Measurements from ENCODE around the gene SLC9A8. TPM values are rescaled to one million over a fixed set of nuclear protein-coding genes. Genes with fewer than 3 reads are reported as not detected.

The SLC9A8 gene
- total RNA-seq, 1 experiment from 2014 or later: 7.5 TPM

- H3K23me2 ChIP-seq (ENCODE audit: insufficient read length, low read depth, low read length, poor library complexity, severe bottlenecking): no peaks in the 10 kb centered on the region
- DNase-seq: no peak
- no peak overlapping the region for H2BK20ac ChIP-seq (ENCODE audit: low read depth, low read length, poor library complexity, severe bottlenecking)
- H3K27me3 ChIP-seq (ENCODE audit: insufficient read depth, low read length): no peaks in the 10 kb centered on the region
- no peak overlapping the region for H3K23ac ChIP-seq (ENCODE audit: insufficient read length, low read depth, low read length)
- H3T11ph ChIP-seq (ENCODE audit: low read length): no peak overlapping the region
- no peak overlapping the region for H3K56ac ChIP-seq (ENCODE audit: insufficient read length, low read depth, low read length)
- H3K79me2 ChIP-seq (ENCODE audit: insufficient read depth, low read length): no peaks in the 10 kb centered on the region
- TF ChIP-seq CTCF (conservative IDR thresholded peaks at IDR 0.05): no peak
- no CpG with 5 or more reads among the region's 6 CpGs for WGBS (ENCODE audit: extremely low coverage, insufficient read length, low lambda C conversion rate)
- no peak overlapping the region for H3K27ac ChIP-seq (ENCODE audit: insufficient read length, low read depth, low read length)
- no peaks in the 10 kb centered on the region for H3K4me1 ChIP-seq (ENCODE audit: insufficient read depth, low read length)
- H2BK5ac ChIP-seq (ENCODE audit: insufficient read length, low read length): no peak overlapping the region
- H2BK15ac ChIP-seq (ENCODE audit: low read depth, low read length): no peak overlapping the region
- H4K20me1 ChIP-seq (ENCODE audit: control insufficient read depth, insufficient read depth, insufficient read length): peaks cover 3% of the 10 kb centered on the region
- no peaks in the 10 kb centered on the region; a peak in 1 of 5 replicates for H3K9me3 Mint-ChIP-seq
- no peak overlapping the region for H3K4ac ChIP-seq (ENCODE audit: low read depth, low read length)
- no peak overlapping the region for H2BK12ac ChIP-seq (ENCODE audit: insufficient read length, low read depth, low read length)
- no peaks in the 10 kb centered on the region for H3K9me3 ChIP-seq (ENCODE audit: control insufficient read depth, low read depth, low read length)
- no peak overlapping the region for H2AFZ ChIP-seq (ENCODE audit: low read length)
- H2BK120ac ChIP-seq (ENCODE audit: low read depth, low read length, poor library complexity, severe bottlenecking): no peak overlapping the region
- H3K14ac ChIP-seq (ENCODE audit: insufficient read depth, low read length): no peak overlapping the region; the same call in 1 of the 2 replicates
- H4K8ac ChIP-seq (replicated peaks; ENCODE audit: insufficient read length, low read depth, low read length): no peak overlapping the region
- H4K5ac ChIP-seq (ENCODE audit: insufficient read length, low read depth, low read length): no peak overlapping the region
- no peak overlapping the region for H3K18ac ChIP-seq (ENCODE audit: insufficient read length, low read depth, low read length)
- no peak overlapping the region for H3K4me3 Mint-ChIP-seq
- no peak overlapping the region for H3K27ac Mint-ChIP-seq
- no peaks in the 10 kb centered on the region for H3K79me1 ChIP-seq (ENCODE audit: insufficient read depth, low read depth, low read length, poor library complexity, severe bottlenecking)
- H3K4me1 Mint-ChIP-seq: peaks cover 15% of the 10 kb centered on the region in 2 experiments
- peaks cover 1% of the 10 kb centered on the region for H3K27me3 Mint-ChIP-seq (ENCODE audit: low read depth)
- H2AK5ac ChIP-seq (ENCODE audit: insufficient read length, low read length): no peak overlapping the region
- H4K91ac ChIP-seq (ENCODE audit: insufficient read length, low read depth, low read length): no peak overlapping the region
- H3K36me3 Mint-ChIP-seq (ENCODE audit: insufficient read depth in 1 of 3, low read depth in 3 of 3): peaks cover 0 to 15% (median 0%) of the 10 kb centered on the region in 3 experiments; a peak in 3 of 7 replicates
- no peak overlapping the region for H3K9ac ChIP-seq (ENCODE audit: extremely low read depth, insufficient read length, low read length)
- H3K4me2 ChIP-seq (ENCODE audit: insufficient read depth, insufficient read length, low read length): no peak overlapping the region
Observed at GRCh38 chr20:49871391-49871948, 58.8 kb downstream of the SLC9A8 start.

Measured in H9 (cell line).